HG02763 (cell line): ENCODE measurements around the gene OOSP3.
"Not testable (repeated sequence)": the region's sequence is repeated elsewhere in the genome, so short reads cannot be mapped to it uniquely, and the experiment has no call there.

ENCODE experiments used
- ATAC-seq: cut with Tn5 transposase; IDR thresholded peaks from one replicate; pipeline ENCODE4 v1.9.1; 2021; ENCODE audit warnings: mild to moderate bottlenecking, moderate library complexity; ENCODE audit not compliant: unreplicated experiment

Gene OOSP3, protein sequence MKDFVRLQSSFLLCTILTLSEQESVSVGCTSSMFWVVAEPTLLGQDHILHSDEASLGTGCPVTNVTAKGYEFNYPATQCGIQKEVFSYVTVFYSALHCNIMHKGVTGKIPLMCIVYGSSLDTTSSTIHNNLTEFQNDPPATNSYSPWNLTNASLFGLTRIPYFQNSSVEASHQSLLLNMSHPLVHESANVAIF

DNA sequence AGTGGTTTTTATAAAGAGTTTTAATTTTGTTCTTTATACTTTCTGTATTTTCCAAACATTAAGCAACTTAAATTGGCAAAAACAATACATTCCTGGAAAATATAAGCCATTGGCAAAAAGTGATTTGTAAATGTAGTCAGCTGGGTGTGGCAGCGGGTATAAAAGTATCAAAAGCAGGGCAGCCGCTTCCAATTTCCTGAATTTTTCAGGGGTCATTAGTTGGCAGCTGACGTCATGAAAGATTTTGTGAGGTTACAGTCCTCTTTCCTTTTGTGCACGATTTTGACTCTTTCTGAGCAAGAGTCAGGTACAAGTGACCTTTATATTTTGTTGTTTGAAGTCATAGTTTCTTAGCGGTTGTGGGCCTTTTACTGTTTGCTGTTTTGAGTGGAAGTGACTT, at the start of gene OOSP3:
Gene OOSP3 (plus strand): TSS at position 208 of the 400 bp plus-strand sequence. CDS start 27 bp downstream, at position 235.
- no peak for ATAC-seq

DNA sequence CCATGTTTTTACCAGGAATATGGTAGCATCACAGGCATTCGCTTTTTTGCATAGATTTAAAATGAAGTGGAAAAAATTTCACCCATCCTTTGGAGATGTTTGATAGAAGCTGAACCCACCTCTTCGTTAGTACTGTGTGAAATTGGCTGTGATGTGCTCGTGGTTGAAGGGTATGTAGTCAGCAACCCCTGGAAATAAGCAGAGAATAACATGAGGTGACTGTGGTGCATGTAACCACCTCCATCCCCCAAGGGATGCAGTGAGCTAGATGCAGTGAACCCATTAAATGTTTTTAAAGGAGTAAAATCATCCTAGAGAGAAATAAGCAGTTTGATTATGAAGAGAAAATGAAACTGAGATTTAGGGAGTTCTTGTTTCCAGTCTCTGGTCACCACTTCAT, 49.2 kb upstream of the OOSP3 start:
- ATAC-seq: no peak

DNA sequence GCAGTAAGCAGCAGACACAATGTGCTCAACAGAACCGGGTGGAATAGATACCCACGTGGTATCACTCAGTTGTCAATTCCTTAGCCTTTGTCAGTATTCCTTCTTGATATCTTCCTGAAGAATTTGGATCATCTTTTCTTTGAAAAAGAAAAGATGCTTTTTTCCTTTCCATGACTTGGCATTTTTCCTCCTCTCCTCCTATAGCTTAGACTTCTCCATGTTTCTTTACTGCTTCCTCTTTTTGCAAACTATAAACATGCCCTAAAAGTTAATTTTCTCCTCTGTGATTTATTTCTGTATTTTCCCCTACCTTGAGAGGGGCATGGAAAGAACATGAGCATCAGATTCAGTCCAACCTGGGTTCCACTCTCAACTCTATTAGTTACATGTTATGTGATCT, 45.0 kb upstream of the OOSP3 start:
- ATAC-seq: no peak

DNA sequence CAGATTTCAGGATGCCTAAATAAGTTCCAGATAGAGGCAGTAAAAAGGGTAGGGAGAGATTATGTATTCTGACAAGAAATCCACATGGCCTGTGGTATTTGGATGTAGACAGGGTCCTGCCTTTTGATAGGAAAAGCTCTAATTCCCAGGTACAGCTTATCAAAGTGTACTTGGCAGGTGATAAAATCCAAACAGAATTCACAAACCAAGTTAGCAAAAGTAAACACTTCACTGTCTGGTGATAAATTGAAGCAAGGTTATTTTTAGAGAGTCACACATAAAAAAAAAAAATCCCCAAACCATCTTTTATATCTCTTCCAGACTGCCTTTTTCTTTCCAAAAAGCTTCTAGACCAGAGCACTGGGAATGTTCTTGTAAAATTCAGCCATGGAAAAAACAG, 39.0 kb upstream of the OOSP3 start:
- ATAC-seq: no peak

DNA sequence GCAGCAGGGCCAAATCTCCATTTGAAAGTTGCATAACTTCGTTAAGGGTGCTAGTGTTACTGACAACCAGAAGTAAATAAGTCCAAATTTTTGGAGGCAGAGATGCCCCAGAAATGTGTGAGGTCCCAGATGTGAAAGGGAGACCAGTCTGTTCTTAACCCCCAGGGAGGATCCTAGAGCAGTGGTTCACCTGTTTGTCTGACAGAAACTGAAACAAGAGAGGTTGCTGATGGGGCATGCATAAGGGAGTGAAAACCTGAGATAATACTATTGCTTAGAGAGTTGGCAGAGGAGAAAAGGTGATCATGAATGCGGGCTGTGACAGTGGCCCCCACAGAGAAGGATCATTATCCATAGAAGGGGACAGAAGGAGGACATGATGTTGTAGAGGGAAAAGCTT, 37.1 kb upstream of the OOSP3 start:
- peak; percentile 87 for ATAC-seq

DNA sequence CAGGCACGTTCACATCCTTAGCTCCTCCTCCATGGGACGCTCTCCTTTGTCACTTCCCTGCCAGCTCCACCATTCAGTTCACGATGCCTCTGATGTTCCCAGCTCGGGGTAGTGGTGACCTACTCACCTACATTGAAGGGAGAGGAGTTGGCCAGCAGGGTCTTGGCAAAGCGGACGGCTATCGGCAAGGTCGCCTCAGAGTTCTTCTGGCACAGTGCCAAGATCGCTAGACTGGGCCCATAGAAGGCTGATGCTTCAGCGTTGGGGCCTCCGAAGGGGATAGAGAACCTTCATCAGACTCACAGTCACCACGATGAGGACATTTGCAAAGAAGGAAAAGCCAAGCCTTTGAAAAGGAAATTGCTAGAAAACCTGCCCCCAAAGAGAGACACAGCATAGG, 36.3 kb upstream of the OOSP3 start:
- no peak for ATAC-seq

DNA sequence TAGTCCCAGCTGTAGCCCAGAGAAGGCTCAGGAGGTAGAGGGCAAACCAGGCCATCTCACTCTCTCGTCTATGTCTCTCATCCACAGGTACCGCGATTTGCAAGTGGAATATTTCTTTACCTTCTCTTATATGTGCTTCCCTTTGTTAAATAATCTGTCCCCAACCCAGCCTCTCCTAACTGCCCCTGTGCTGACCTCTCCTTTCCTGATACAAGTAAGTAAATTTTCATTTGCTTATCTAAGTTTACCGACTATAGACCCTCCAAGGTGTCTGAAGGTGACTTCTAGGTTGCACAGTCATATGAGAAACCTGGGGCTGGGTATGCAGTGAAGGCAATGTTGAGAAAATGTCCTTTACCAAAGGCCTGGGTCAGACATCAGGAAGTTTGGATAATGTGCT, 33.2 kb upstream of the OOSP3 start, which contains the start of gene CBLIF:
Gene CBLIF (minus strand): TSS at position 101 of the 400 bp plus-strand sequence. CDS start 46 bp downstream, at position 55.
- ATAC-seq: no peak

DNA sequence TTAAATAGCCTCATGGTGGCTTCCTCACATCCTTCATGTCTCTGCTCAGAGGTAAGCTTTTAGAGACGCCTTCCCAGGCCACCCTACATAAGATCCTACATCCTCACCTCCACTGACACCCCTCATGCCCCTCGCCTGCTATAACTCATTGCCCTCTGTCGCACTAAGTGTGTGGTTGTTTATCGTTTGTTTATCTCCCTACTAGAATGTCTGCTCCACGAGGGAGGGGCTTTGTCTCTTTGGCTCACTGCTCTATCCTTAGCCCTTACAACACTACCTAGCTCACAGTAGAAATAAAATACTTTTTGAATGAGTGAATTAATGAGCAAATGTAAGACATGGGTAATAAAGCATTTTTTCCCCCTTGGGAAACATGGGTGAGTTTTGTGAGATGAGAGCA, 32.0 kb upstream of the OOSP3 start:
- ATAC-seq: no peak

DNA sequence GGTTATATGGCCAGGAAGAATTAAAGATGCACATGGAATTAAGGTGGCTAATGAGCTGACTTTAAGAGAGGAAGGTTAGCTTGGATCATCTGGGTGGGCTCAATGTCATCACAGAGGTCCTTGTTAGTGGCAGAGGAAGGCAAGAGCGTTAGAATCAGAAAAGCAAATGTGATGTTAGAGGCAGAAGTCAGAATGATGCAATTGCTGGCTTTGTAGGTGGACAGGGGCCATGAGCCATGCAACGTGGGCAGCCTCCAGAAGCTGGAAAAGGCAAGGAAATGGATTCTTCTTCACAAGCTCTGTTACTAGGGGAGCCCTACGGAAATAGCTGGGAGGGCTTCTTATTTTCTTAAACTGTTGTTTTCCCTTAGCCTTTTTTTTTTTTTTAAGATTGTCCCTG, 31.0 kb upstream of the OOSP3 start:
- ATAC-seq: no peak

DNA sequence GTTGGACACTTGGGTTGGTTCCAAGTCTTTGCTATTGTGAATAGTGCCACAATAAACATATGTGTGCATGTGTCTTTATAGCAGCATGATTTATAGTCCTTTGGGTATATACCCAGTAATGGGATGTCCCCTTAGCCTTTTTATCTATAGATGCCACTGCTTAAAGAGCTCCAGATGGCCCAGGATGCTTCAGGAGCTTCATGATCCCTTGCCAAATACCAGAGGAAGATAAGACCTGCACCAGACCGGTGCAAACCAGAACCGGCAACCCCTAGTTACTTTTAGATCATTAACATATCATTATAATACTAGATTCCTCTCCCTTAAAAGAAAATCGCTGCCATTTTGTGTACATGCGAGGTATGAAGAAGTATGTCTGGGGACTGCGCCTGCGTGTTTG, 30.1 kb upstream of the OOSP3 start:
- ATAC-seq: not testable (repeated sequence)

DNA sequence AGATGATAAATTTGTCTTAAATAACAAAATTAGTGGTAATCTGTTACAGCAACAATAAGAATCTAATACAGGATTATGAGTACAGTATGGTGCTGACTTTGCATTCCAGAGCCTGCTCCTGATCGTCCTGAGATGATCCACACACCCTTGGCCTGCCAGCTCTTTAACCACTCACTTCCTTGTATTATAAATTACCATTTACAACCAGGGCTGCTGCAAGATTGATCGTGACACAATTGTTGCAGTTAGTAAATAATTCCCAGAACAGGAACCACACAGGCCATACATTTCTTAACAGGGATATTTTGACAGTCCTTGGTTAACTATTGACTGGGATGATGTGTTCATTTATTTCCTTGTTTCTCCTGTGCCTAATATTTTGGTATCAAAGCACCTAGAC, 29.5 kb upstream of the OOSP3 start:
- ATAC-seq: no peak

DNA sequence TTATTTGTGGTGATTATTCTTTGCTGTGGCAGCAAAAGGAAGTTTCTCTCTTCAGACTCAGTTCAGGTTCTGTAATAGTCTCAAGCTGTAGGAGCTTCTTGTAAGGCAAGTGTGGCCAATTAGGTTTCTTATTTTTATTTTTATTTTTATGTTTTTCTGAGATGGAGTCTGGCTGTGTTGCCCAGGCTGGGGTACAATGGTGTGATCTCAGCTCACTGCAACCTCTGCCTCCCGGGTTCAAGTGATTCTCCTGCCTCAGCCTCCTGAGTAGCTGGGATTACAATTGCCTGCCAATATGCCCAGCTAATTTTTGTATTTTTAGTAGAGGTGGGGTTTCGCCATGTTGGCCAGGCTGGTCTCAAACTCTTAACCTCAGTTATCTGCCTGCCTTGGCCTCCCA, 29.0 kb upstream of the OOSP3 start:
- ATAC-seq: not testable (repeated sequence)

DNA sequence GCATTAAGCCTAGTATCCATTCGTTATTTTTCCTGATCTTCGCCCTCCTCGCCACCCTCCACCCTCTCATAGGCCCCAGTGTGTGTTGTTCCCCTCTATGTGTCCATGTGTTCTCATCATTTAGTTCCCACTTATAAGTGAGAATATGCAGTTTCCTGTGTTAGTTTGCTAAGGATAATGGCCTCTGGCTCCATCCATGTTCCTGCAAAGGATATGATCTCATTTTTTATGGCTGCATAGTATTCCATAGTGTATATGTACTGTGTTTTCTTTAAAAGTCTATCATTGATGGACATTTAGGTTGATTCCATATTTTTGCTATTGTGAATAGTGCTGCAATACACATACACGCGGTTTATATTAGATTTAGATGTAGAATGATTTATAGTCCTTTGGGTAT, 27.2 kb upstream of the OOSP3 start:
- ATAC-seq: not testable (repeated sequence)

DNA sequence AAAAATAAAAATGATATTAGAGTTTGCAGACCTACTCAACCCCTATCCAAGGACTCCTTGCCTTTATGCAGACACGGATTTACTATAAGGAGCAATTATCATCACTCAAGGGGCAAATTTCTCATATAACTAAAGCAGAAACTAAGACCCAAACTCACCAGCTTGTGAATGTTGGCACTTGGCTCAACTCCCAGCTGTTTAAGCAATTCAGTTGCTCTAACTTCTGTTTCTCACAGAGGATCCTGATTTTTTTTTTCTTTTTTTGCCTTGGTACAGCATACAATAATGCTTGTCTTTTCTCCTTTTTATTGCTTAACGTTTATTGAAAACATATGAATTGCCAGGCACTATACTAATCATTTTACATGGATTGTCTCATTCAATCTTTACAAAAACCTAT, 23.7 kb upstream of the OOSP3 start:
- ATAC-seq: no peak

DNA sequence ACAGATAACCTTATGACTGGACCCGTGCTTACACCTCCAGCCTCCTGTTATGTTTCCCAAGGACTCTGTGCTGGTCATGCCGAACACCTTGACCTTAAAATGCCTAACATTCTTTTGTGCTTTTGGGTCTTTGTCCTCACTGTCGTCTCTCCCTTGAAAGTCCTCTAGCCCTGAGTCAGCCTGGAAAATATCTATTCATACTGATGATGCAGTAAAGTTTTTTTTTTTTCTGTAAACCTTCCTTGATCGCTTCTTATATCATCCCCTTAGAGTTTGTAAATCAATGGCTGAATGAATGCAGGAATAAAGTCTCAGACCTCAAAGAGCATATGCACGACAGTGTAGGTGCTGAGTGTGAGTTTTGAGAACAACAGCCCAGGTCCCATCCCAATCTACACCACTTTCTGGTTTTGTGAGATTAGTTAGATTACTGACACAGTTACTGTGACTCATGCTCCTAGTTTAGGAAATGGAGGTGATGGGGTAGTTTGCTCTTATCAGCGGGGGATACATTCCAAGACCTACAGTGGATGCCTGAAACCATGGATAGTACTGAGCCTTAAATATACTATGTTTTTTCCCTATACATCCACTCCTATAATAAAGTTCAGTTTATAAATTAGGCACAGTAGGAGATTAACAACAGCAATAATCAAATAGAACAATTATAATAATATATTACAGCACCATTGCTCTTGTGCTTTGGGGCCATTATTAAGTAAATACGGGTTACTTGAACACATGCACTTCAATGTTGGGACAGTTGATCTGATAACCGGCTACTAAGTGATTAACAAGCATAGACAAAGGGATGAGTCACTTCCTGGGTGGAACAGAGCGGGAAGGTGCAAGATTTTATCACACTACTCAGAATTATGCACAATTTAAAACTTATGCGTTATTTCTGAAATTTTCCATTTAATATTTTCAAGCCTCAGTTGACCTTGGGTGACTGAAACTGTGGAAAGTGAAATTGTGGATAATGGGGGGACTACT, 20.8 kb upstream of the OOSP3 start:
- ATAC-seq: no peak

DNA sequence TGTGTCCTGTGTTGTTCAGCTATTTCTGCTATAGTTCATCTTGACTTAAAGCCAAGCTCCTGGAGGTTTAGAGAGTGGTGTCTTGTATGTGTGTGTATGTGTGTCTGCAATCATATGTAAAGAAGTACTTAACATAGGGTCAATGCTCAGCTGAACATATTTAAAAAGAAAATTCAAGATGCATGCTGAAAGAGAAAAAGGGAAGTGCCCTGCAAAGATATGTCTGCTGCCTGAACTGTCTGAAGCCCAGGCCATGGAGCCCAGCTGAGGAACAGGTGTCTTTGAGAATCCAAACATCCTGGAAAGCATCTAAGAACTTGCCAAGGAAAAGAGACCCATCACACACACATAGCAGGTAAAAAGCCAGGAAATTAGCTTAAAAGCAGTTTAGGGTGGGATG, 18.9 kb upstream of the OOSP3 start:
- ATAC-seq: no peak

DNA sequence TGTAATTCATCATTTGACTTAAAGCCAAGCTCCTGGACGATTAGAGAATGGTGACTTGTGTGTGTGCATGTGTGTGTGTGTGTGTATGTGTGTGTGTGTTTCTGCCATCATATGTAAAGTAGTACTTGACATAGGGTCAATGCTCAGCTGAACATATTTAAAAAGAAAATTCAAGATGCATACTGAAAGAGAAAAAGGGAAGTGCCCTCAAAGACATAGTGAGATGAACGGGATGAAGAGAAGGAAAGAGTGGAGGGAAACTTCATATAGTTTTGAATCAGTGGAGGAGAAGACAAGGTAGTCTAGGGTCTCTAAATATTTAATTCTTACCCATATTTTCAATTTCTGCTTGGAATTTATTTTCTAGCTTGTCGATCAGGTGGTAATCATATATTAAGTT, 16.3 kb upstream of the OOSP3 start:
- ATAC-seq: no peak

DNA sequence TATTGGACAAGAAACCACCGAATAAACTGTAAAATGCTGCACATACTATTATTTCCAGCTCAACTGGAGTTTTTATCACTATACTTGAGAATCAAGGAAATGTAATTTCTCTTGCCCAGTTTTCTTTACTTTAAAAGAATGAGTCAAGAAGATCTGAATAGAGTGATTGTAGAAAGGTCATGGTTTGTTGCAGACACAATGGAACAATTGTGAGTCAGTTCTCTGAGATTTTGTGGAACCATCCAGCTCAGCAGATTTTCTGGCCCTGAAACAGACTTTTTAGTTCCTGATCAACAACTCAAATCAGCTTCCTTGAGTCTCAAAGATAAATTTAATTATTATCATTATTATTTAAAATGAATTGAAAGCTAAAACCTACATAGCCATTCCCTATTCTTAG, 13.6 kb upstream of the OOSP3 start:
- no peak for ATAC-seq

DNA sequence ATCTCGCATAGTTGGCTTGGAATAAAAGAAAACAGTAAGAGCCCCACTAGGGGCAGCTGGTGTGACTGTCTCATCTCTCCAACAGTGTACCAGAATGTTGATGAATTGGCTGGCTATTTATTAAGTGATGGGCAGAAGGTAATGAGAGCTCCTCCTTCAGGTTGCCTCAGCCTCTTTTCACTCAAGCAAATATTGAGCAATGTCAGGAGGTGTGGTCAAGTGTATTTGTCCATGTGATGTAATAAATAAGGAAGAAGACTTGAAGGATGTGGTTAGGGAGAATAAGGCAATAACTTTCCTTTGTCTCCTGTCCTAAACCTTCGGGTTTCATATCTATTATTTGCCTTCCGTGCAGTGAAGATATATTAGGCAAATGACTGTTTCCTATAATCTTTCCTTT, 12.2 kb upstream of the OOSP3 start, which contains the start of gene TCN1:
Gene TCN1 (minus strand): TSS at position 91 of the 400 bp plus-strand sequence. CDS start 17 bp downstream, at position 74.
- ATAC-seq: no peak

DNA sequence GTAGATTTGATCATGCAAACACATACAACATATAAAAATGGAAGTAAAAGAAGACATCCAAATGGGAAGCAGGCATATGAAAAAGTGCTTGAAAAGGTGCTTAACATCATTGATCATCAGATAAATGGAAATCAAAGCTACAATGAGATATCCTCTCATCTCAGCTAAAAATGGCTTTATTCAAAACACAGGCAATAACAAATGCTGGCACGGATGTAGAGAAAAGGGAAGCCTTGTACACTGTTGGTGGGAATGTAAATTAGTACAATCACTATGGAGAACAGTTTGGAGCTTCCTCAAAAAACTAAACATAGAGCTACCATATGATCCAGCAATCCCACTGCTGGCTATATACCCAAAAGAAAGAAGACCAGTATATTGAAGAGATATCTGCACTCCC, 11.7 kb upstream of the OOSP3 start:
- no peak for ATAC-seq

DNA sequence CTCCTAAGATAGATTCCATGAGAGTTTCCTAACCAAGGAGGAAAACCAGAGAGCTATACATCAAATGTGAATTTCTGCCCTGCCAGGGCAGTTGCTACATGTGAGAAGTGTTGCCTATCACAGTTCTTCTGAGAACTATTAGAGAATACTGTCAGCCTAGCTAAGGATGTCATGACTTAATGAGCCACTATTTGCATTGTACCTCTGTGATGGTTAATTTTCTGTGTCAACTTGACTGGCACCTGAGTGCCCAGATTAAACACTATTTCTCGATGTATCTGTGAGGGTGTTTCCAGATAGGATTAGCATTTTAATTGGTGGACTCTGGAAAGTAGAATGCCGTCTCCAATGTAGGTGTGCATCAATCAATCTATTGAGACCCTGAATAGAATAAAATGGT, 10.6 kb upstream of the OOSP3 start:
- ATAC-seq: no peak

DNA sequence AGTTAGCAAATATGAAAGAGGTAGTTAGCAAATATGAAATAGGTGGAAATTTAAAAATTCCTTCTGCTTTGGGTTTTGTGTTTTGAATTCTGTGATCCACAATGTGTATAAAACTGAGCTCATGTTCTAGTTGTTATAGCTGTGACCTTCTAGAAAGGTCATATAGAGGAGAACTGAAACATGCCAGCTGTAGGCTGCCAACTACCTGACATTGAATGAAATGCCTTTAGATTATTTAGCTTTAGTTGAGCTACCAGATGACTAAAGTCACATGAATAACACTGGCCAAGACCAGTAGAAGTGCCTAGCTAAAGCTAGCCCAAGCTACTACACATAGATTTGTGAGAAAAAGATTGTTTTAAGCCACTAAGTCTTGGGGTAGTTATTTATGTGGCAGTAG, 6.5 kb upstream of the OOSP3 start:
- no peak for ATAC-seq
